CD1c-positive myeloid dendritic cell (primary cell): ENCODE measurements around the gene KRT33A.
"Not testable (repeated sequence)": the region's sequence is repeated elsewhere in the genome, so short reads cannot be mapped to it uniquely, and the experiment has no call there.

Experiments used
- DNase-seq: peaks from one replicate; pipeline ENCODE4 v3.0.0-alpha.2; 2016; ENCODE audit errors: extremely low spot score

KRT33A gene

DNA sequence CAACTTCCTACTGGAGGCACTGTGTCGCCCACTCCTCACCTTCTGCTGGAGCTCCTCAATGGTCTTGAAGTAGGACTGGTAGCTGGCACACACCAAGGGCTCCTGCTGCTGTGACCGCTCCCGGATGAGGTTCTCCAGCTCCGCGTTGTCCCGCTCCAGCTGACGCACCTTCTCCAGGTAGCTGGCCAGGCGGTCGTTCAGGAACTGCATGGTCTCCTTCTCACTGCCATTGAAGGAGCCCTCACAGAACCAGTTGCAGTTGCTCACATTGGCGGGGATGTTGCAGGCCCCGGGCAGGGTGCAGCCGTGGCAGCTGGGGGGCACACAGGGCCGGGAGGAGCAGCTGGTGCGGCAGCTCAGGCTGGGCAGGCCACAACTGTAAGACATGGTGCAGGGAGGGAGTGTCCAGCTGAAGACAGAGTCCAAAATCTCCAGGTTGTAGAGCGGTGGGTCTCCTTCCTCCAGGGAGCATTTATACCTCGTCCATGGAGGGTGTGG is at the start of gene KRT33A:
Gene KRT33A, minus strand, starts transcription at position 448 of the 498 bp plus-strand sequence. Its CDS starts 61 bp downstream, at position 387.
- DNase-seq = not testable (repeated sequence)

DNA sequence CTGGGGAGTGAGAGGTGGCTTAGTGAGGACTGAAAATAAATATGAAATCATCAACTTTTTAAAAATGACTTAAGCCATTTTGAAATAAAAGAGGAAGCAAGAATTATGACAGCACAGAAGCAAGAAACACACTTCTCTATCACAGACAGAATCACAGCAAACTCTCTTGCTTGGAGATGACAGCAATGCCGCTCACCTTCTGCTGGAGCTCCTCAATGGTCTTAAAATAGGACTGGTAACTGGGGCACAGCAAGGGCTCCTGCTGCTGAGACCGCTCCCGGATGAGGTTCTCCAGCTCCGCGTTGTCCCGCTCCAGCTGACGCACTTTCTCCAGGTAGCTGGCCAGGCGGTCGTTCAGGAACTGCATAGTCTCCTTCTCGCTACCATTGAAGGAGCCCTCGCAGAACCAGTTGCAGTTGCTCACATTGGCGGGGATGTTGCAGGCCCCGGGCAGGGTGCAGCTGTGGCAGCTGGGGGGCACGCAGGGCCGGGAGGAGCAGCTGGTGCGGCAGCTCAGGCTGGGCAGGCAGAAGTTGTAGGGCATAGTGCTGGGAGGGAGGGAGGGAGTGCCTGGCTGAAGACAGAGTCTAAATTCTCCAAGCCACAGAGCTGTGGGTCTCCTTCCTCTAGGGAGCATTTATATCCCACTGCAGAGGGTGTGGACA is 46.5 kb upstream of the KRT33A start, which contains the start of gene KRT31:
Gene KRT31, minus strand, starts transcription at position 613 of the 665 bp plus-strand sequence. Its CDS starts 69 bp downstream, at position 544.
- peak; percentile 18 for DNase-seq

GRCh38 chr17:41396340-41396739 is 45.7 kb upstream of the KRT33A start:
- no peak for DNase-seq

DNA sequence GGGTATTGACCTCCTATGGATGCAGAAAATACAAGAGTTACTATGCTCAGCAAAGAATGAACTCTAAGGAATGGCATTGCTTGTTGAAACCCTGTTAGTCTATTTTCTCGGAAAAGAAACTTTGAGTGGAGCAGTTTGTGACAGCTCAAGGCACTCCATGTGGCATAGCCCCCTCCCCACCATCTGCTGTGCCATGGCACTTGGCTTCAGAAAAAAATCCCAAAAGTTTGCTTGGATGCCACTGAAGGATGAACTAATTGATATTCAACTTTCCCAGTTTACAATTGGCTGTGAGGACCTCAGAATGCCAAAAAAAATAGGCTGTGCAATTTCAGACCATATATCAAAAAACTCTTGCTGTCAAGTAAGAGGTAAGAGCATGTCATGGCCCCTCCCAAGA is 45.0 kb upstream of the KRT33A start:
- DNase-seq = no peak

- not testable (repeated sequence) for DNase-seq
Measured at GRCh38 chr17:41395044-41395443, 44.4 kb upstream of the KRT33A start.

- no peak for DNase-seq
Measured at GRCh38 chr17:41394254-41394996, 43.8 kb upstream of the KRT33A start.

DNA sequence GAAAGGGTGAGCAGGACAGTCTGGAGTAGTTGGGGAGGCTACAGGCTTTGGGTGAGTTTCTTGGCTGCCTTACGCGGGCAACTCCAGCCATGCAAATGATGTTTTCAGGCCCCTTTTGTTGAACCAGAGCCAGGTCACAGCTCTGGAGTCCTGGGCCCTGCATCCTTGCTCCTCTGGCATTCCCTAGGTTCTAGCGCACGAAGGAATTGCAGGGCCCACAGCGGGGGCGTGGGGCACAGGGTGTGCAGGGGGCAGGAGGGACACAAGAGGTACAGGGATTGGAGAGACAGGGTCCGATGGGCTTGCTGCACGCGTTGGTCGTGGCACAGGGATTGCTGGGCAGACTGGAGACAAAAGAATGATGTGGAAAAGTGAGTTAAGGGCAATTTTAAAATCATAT is 43.2 kb upstream of the KRT33A start:
- no peak for DNase-seq

GRCh38 chr17:41393294-41393693 is 42.7 kb upstream of the KRT33A start:
- DNase-seq = no peak

DNA sequence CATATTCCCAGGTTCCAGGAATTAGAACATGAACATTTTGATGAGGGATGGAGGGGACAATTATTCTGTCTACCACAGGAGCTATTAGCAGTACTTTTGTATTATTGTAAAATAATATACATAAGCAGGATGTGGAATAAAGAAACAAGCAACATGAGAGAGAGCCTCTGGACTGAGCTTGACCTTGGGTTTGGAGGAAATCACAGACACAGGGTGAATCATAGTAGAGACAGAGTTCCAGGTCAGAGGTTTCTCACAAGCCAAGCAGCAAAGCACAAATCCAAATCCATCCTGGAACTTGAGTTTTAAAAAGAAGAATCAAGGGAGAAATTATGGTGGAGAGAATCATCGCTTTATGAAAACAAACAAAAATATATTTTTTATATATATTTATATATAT is 41.6 kb upstream of the KRT33A start:
- no peak for DNase-seq

GRCh38 chr17:41391535-41391934 is 40.9 kb upstream of the KRT33A start:
- no peak for DNase-seq

GRCh38 chr17:41390411-41390938 is 39.8 kb upstream of the KRT33A start:
- no peak for DNase-seq

DNA sequence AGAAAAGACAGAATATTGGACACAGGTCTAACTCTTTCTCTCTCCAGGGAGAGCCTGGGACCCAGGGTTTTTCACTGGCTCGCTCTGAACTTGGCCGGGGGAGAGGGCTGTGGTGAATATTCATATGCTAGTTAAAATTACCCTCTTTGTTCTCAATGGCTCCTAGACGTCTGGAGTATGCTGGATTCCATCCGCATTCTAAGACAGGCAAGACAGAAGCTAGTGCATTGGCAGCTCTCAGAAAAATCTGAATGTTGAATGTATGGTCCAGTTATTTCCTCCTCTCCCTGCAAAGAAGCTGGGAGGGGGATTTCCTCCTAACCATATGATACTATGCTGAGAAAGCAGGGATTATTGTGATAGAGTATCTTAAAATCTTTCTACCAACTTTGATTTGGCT is 37.0 kb upstream of the KRT33A start:
- DNase-seq = no peak

DNA sequence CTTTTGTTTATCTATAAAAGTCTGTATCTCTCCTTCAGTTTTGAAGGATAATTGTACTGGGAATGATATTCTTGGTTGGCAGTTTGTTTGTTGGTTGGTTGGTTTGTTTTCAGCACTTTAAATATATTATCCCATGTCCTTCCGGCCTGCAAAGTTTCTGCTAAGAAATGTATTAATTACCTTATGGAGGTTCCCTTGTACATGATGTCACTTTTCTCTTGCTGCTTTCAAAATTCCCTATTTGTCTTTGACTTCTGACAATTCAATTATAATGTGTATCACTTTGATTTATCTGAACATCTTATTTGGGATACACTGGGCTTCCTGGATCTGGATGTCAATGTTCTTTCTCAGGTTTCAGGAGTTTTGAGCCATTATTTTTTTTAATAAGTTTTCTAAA is 35.6 kb upstream of the KRT33A start:
- DNase-seq = no peak

- no peak for DNase-seq
Measured at GRCh38 chr17:41383690-41384089, 33.1 kb upstream of the KRT33A start.

GRCh38 chr17:41382394-41382793 is 31.8 kb upstream of the KRT33A start:
- no peak for DNase-seq

GRCh38 chr17:41381943-41382342 is 31.3 kb upstream of the KRT33A start, which contains the start of gene KRT34:
Gene KRT34 (minus strand): TSS chr17:41382306. CDS start chr17:41382246, 60 bp downstream.
- DNase-seq = not testable (repeated sequence)

- not testable (repeated sequence) for DNase-seq
Measured at GRCh38 chr17:41380091-41380490, 29.5 kb upstream of the KRT33A start.

- no peak for DNase-seq
Measured at GRCh38 chr17:41377546-41377945, 26.9 kb upstream of the KRT33A start.

- DNase-seq = no peak
Measured at GRCh38 chr17:41369713-41370112, 19.1 kb upstream of the KRT33A start, which contains the start of gene KRT33B. Gene KRT33B (minus strand): TSS chr17:41369813. CDS start chr17:41369750, 63 bp downstream.

DNA sequence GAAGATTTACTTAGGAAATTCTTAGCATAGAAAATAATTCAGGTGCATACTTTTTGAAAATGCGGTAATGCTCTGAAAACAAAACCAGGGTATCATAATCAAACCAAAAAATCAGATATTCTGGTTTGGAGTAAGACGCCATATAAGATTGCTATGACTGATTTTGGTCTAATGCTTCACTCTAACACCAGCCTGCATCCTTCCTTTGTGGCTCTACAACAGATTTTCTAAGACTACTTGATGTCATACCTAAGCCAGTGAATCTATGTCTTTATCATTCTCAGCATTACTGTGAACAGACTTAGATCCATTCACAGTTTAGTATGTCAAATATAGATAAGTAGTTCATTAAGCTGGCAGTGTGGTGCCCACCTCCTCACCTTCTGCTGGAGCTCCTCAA is 18.4 kb upstream of the KRT33A start:
- DNase-seq = no peak

- no peak for DNase-seq
Measured at GRCh38 chr17:41367426-41368075, 16.9 kb upstream of the KRT33A start.

- no peak for DNase-seq
Measured at GRCh38 chr17:41366070-41366469, 15.4 kb upstream of the KRT33A start.
